DND-41 (cell line): ENCODE results near the gene MRAP.
"Not testable (repeated sequence)": the region's sequence is repeated elsewhere in the genome, so short reads cannot be mapped to it uniquely, and the experiment has no call there.

ENCODE experiments used
- ATAC-seq: fragments of 200-7000 bp; cut with Tn5 transposase; 3 replicates; pipeline ENCODE4 v1.9.1; 2021; ENCODE audit warnings: low read depth; ENCODE audit not compliant: insufficient read depth
- DNase-seq: peaks from one replicate; pipeline ENCODE4 v3.0.0-alpha.2; 2020
- H2AFZ ChIP-seq: 2 replicates; pipeline ENCODE4 v1.6.0; 2012; ENCODE audit warnings: low read depth, low read length
- H3K27ac ChIP-seq: 2 replicates; pipeline ENCODE4 v1.5.1; 2012; ENCODE audit warnings: low read length, inconsistent platforms
- H3K27me3 ChIP-seq: fragments of 200-600 bp; sonication (generic); 2 replicates; pipeline ENCODE4 v1.6.0; 2012; ENCODE audit warnings: low read length, mild to moderate bottlenecking, inconsistent platforms; ENCODE audit not compliant: insufficient read depth, poor library complexity
- H3K36me3 ChIP-seq: 2 replicates; pipeline ENCODE4 v1.5.1; 2012; ENCODE audit warnings: low read length, inconsistent platforms; ENCODE audit not compliant: insufficient read depth
- H3K4me1 ChIP-seq: 2 replicates; pipeline ENCODE4 v1.5.1; 2012; ENCODE audit warnings: mild to moderate bottlenecking, low read length; ENCODE audit not compliant: insufficient read depth
- H3K4me2 ChIP-seq: 2 replicates; pipeline ENCODE4 v1.6.0; 2012; ENCODE audit warnings: mild to moderate bottlenecking, moderate library complexity, low read length, inconsistent platforms; ENCODE audit not compliant: insufficient read depth
- H3K4me3 ChIP-seq, 2 experiments: fragments of 200-600 bp in 1 of 2; shearing (Covaris generic) in 1 of 2; 2 replicates each; pipeline ENCODE4 v1.5.1; 2012 to 2016; ENCODE audit warnings: inconsistent platforms in 2 of 2, low read length in 2 of 2, mild to moderate bottlenecking in 2 of 2, low read depth in 1 of 2, moderate library complexity in 1 of 2
- H3K79me2 ChIP-seq: 2 replicates; pipeline ENCODE4 v1.6.0; 2012; ENCODE audit warnings: low read length, inconsistent platforms; ENCODE audit not compliant: insufficient read depth
- H3K9ac ChIP-seq: 2 replicates; pipeline ENCODE4 v1.6.0; 2012; ENCODE audit warnings: low read depth, mild to moderate bottlenecking, inconsistent platforms, low read length, moderate library complexity
- H3K9me3 ChIP-seq: 2 replicates; pipeline ENCODE4 v1.5.1; 2012; ENCODE audit warnings: low read length, moderate library complexity, mild to moderate bottlenecking, inconsistent platforms; ENCODE audit not compliant: insufficient read depth, severe bottlenecking
- H4K20me1 ChIP-seq: 2 replicates; pipeline ENCODE4 v1.6.0; 2012; ENCODE audit warnings: low read length; ENCODE audit not compliant: insufficient read depth
- EZH2 ChIP-seq: IDR thresholded peaks from 3 replicates; pipeline ENCODE4 v1.6.1; 2012; ENCODE audit warnings: borderline replicate concordance, low read depth, mild to moderate bottlenecking, moderate library complexity, low read length, inconsistent platforms; ENCODE audit not compliant: severe bottlenecking
- TF ChIP-seq, protein P1 (sequence below): IDR thresholded peaks from 2 replicates; pipeline ENCODE4 v1.5.1; 2012; ENCODE audit warnings: borderline replicate concordance, low read length, moderate library complexity, mild to moderate bottlenecking; ENCODE audit not compliant: poor library complexity, severe bottlenecking; ENCODE audit errors: extremely low read depth

The MRAP gene

DNA sequence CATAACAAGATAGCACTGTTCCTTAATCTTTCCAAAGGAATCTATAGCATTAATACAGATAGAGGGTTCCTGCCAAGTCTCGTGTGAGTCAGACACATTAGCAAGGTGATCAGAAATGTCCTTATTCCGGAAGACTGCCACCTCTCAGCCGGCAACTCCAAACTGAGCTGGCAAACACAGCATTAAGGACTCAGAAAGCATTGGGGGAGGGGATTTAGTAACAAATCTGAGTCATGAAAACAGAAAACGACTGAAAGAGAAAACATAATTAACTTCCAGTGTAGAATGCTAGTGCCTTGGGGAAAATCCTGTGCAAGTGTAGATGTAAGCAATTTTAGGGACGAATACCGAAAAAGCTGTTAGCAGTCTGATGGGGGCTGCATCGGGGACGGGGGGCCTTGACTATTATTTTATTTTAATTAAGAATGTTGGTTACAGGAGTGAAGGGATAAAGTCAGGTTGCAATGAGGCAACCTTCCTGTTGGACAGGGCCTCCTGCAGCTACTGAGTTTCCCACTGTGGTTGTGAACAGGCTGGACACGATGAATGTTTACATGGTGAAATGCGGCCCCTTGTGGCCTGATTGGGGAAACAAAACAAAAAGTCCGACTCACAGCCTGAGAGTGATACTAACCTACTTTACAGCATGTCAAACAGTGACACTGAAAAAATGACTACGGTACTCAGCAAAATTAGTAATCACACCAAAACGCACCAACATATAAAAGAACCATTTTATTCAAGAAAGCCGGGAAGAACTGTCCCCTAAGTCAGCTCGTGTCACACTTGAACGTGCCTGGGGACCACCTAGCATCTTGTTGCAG, 40.5 kb upstream of the MRAP start:
- Histone ChIP-seq H3K4me2 (no peak overlapping the region), H3K9ac (no peak overlapping the region), H3K9me3 (no peaks in the 10 kb centered on the region), H3K27ac (no peak overlapping the region), H3K4me3 (no peak overlapping the region), H3K4me1 (no peaks in the 10 kb centered on the region), H2AFZ (no peak overlapping the region), H4K20me1 (no peaks in the 10 kb centered on the region), H3K79me2 (no peaks in the 10 kb centered on the region), H3K36me3 (no peaks in the 10 kb centered on the region), H3K27me3 (no peaks in the 10 kb centered on the region)
- TF ChIP-seq EZH2, result no peak
- TF ChIP-seq, protein P1, sequence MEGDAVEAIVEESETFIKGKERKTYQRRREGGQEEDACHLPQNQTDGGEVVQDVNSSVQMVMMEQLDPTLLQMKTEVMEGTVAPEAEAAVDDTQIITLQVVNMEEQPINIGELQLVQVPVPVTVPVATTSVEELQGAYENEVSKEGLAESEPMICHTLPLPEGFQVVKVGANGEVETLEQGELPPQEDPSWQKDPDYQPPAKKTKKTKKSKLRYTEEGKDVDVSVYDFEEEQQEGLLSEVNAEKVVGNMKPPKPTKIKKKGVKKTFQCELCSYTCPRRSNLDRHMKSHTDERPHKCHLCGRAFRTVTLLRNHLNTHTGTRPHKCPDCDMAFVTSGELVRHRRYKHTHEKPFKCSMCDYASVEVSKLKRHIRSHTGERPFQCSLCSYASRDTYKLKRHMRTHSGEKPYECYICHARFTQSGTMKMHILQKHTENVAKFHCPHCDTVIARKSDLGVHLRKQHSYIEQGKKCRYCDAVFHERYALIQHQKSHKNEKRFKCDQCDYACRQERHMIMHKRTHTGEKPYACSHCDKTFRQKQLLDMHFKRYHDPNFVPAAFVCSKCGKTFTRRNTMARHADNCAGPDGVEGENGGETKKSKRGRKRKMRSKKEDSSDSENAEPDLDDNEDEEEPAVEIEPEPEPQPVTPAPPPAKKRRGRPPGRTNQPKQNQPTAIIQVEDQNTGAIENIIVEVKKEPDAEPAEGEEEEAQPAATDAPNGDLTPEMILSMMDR, result peak; percentile 65
- ATAC-seq, result peak; percentile 68
- peak; percentile 38 for DNase-seq

DNA sequence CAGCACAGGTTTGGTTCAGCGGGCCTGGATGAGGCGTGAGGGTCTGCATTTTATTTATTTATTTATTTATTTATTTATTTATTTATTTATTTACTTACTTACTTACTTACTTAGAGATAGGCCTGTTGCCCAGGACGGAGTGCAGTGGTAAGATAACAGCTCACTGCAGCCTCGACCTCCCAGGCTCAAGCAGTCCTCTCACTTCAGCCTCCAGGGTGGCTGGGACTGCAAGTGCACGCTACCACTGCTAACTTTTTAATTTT, 39.9 kb upstream of the MRAP start:
- H2AFZ ChIP-seq, H3K27ac ChIP-seq, ATAC-seq, H3K36me3 ChIP-seq, H4K20me1 ChIP-seq, H3K4me1 ChIP-seq, H3K4me3 ChIP-seq, H3K4me2 ChIP-seq, H3K9me3 ChIP-seq, DNase-seq, H3K9ac ChIP-seq, H3K79me2 ChIP-seq, H3K27me3 ChIP-seq: not testable (repeated sequence)

DNA sequence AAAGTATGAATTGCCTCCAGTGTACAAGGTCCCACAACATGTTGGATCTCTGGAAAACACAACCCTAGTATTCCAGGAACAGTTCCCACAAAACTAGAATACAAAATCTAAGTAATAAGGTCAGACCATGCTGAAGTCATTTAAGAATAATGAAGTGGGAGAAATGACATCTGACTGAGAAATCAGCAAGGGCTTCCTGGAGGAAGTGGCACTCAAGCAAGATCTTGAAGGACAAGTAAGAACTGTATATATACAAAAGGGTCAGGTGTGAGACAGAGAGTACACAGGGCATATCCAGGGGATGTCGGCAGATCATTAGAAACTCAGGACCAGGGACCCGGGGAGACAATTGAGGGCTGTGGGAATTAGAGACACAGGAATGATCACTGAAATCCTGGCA, 38.5 kb upstream of the MRAP start:
- Histone ChIP-seq H3K4me2 (no peak overlapping the region), H3K36me3 (no peaks in the 10 kb centered on the region), H2AFZ (no peak overlapping the region), H3K4me3 (no peak overlapping the region), H3K27ac (no peak overlapping the region), H3K27me3 (no peaks in the 10 kb centered on the region), H3K4me1 (no peaks in the 10 kb centered on the region), H3K9ac (no peak overlapping the region), H4K20me1 (no peaks in the 10 kb centered on the region), H3K79me2 (no peaks in the 10 kb centered on the region), H3K9me3 (no peaks in the 10 kb centered on the region)
- ATAC-seq, result no peak
- no peak for TF ChIP-seq EZH2
- TF ChIP-seq, protein P1, result no peak
- DNase-seq, result no peak

DNA sequence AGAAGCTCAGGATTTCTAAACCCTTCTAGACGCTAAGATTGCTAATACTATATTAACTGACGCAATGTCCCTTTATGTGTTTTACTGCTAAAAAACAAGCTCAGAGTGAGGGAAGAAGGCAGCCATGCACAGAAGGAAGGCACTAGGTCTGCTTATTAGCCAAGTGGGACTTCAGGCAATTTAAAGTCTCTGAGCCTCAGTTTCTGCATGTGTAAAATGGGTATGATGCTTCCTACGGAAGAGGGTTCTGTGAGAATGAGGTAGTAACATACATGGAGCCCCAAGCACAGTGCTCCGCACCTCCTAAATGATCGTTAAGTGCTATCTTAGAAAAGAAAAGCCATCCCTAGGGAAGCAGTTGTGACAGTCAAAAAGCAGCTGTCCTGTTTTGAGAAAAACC, 36.7 kb upstream of the MRAP start:
- no peaks in the 10 kb centered on the region for H3K27me3 ChIP-seq
- no peak for DNase-seq
- H3K4me2 ChIP-seq, result no peak overlapping the region
- H3K27ac ChIP-seq, result no peak overlapping the region
- no peaks in the 10 kb centered on the region for H3K4me1 ChIP-seq
- H4K20me1 ChIP-seq, result no peaks in the 10 kb centered on the region
- no peak overlapping the region for H3K4me3 ChIP-seq
- no peaks in the 10 kb centered on the region for H3K79me2 ChIP-seq
- no peaks in the 10 kb centered on the region for H3K9me3 ChIP-seq
- ATAC-seq, result no peak
- TF ChIP-seq EZH2, result no peak
- TF ChIP-seq, protein P1, result no peak
- no peak overlapping the region for H2AFZ ChIP-seq
- peaks cover 6% of the 10 kb centered on the region for H3K36me3 ChIP-seq
- no peak overlapping the region for H3K9ac ChIP-seq

DNA sequence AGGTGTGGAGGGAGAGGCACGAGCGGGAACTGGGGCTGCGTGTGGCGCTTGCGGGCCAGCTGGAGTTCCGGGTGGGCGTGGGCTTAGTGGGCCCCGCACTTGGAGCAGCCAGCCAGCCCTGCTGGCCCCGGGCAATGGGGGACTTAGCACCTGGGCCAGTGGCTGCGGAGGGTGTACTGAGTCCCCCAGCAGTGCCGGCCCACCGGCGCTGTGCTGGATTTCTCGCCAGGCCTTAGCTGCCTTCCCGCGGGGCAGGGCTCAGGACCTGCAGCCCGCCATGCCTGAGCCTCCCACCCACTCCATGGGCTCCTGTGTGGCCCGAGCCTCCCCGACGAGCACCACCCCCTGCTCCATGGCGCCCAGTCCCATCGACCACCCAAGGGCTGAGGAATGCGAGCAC, 33.3 kb upstream of the MRAP start:
- H3K27ac ChIP-seq, H3K4me3 ChIP-seq, H3K27me3 ChIP-seq, H2AFZ ChIP-seq, H4K20me1 ChIP-seq, H3K4me2 ChIP-seq, ATAC-seq, DNase-seq, H3K9me3 ChIP-seq, H3K9ac ChIP-seq, H3K79me2 ChIP-seq, H3K4me1 ChIP-seq: not testable (repeated sequence)
- peaks cover 37% of the 10 kb centered on the region for H3K36me3 ChIP-seq
